Skeletal muscle cell (primary cell): ENCODE measurements around the gene GASK1A.

Experiments
- DNase-seq: peaks from one replicate; pipeline ENCODE4 v3.0.0-alpha.2; 2010; ENCODE audit warnings: low read depth
- H3K4me3 ChIP-seq: 2 replicates; pipeline ENCODE4 v1.5.1; 2011; ENCODE audit warnings: low read depth, mild to moderate bottlenecking, control low read depth, low read length, moderate library complexity

The GASK1A gene

GRCh38 chr3:43076857-43077256 is 97.7 kb downstream of the GASK1A start:
- no peak overlapping the region for H3K4me3 ChIP-seq
- DNase-seq, result no peak

GRCh38 chr3:43077261-43077660 is 98.2 kb downstream of the GASK1A start:
- DNase-seq, result no peak
- H3K4me3 ChIP-seq, result no peak overlapping the region

GRCh38 chr3:43077707-43078106 is 98.6 kb downstream of the GASK1A start:
- no peak overlapping the region for H3K4me3 ChIP-seq
- DNase-seq, result no peak

- no peak for DNase-seq
- H3K4me3 ChIP-seq, result no peak overlapping the region
These were observed 100.6 kb downstream of the GASK1A start for GRCh38 chr3:43079536-43080332.

GRCh38 chr3:43080726-43081568 is 101.8 kb downstream of the GASK1A start:
- no peak for DNase-seq
- H3K4me3 ChIP-seq, result no peak overlapping the region

GRCh38 chr3:43081796-43082195 is 102.7 kb downstream of the GASK1A start:
- no peak for DNase-seq
- H3K4me3 ChIP-seq, result no peak overlapping the region

GRCh38 chr3:43082457-43082856 is 103.3 kb downstream of the GASK1A start:
- no peak overlapping the region for H3K4me3 ChIP-seq
- DNase-seq, result no peak

GRCh38 chr3:43086460-43087165 is 107.5 kb downstream of the GASK1A start:
- no peak for DNase-seq
- H3K4me3 ChIP-seq, result no peak overlapping the region

- no peak for DNase-seq
- H3K4me3 ChIP-seq, result no peak overlapping the region
These were observed 108.2 kb downstream of the GASK1A start for GRCh38 chr3:43087249-43087776.

- DNase-seq, result no peak
- H3K4me3 ChIP-seq, result no peak overlapping the region
These were observed 110.0 kb downstream of the GASK1A start for GRCh38 chr3:43089081-43089480.

- no peak for DNase-seq
- no peak overlapping the region for H3K4me3 ChIP-seq
These were observed 111.1 kb downstream of the GASK1A start for GRCh38 chr3:43090238-43090637.

GRCh38 chr3:43091481-43091880 is 112.4 kb downstream of the GASK1A start:
- no peak overlapping the region for H3K4me3 ChIP-seq

GRCh38 chr3:43093006-43093405 is 113.9 kb downstream of the GASK1A start:
- no peak overlapping the region for H3K4me3 ChIP-seq
- DNase-seq, result no peak

More at GRCh38 chr3:43091481-43091880, 112.4 kb downstream of the GASK1A start:
- DNase-seq, result no peak

GRCh38 chr3:43093974-43094373 is 114.9 kb downstream of the GASK1A start:
- no peak for DNase-seq
- no peak overlapping the region for H3K4me3 ChIP-seq

- no peak for DNase-seq
- no peak overlapping the region for H3K4me3 ChIP-seq
These were observed 115.3 kb downstream of the GASK1A start for GRCh38 chr3:43094381-43094780.

GRCh38 chr3:43094851-43095250 is 115.7 kb downstream of the GASK1A start:
- no peak for DNase-seq
- H3K4me3 ChIP-seq, result no peak overlapping the region

GRCh38 chr3:43095370-43095769 is 116.3 kb downstream of the GASK1A start:
- DNase-seq, result peak; percentile 16

GRCh38 chr3:43096761-43097160 is 117.7 kb downstream of the GASK1A start:
- no peak for DNase-seq
- no peak overlapping the region for H3K4me3 ChIP-seq

More at GRCh38 chr3:43095370-43095769, 116.3 kb downstream of the GASK1A start:
- H3K4me3 ChIP-seq, result no peak overlapping the region

GRCh38 chr3:43097400-43098080 is 118.4 kb downstream of the GASK1A start:
- DNase-seq, result no peak
- no peak overlapping the region for H3K4me3 ChIP-seq
